B cell (primary cell): ENCODE data around the gene ILDR1.

Experiments used
- CTCF ChIP-seq: fragments of 200-600 bp; IDR thresholded peaks from one replicate; pipeline ENCODE4 v1.8.0; 2022; ENCODE audit warnings: antibody characterized with exemption, mild to moderate bottlenecking
- EZH2 ChIP-seq: IDR thresholded peaks from 2 replicates; pipeline ENCODE4 v1.6.1; 2012; ENCODE audit warnings: borderline replicate concordance, low read depth, mild to moderate bottlenecking, moderate library complexity, low read length; ENCODE audit not compliant: insufficient read depth, poor library complexity, severe bottlenecking

DNA sequence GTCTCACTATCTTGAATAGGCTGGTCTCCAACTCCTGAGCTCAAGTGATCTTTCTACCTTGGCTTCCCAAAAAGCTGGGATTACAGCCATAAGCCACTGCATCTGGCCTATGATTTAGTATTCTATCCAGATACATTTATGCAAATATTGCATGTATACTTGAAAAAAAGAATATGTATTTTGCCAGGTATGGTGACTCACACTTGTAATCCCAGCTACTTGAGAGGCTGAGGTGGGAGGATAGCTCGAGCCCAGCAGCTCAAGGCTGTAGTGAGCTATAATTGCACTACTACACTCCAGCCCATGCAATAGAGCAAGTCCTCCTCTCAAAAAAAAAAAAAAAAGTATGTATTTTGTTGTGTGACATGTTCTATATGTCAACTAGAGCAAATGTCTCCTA is 73.4 kb downstream of the ILDR1 start:
- TF ChIP-seq CTCF (no peak), EZH2 (no peak)
